Measurements from ENCODE around the gene PKDCC. TPM values are rescaled to one million over a fixed set of nuclear protein-coding genes. Genes with fewer than 3 reads are reported as not detected.

Gene PKDCC
- total RNA-seq, 2 experiments from 2014 or later, result not detected

GRCh38 chr2:42053791-42054701, 6.2 kb downstream of the PKDCC start:
- no peak for DNase-seq
- POLR2A ChIA-PET, result no interaction called here
- H3K4me1 Mint-ChIP-seq (ENCODE audit: low read depth), result no peaks in the 10 kb centered on the region
- no peak overlapping the region for H3K27ac Mint-ChIP-seq
- intact Hi-C loops (cut with micrococcal nuclease), result no loop called here
- no peaks in the 10 kb centered on the region for H3K9me3 Mint-ChIP-seq
- CTCF ChIA-PET, result no interaction called here
- peaks cover 24% of the 10 kb centered on the region for H3K27me3 Mint-ChIP-seq
- H3K36me3 Mint-ChIP-seq, result no peaks in the 10 kb centered on the region
- no peak overlapping the region for H3K4me3 Mint-ChIP-seq

DNA sequence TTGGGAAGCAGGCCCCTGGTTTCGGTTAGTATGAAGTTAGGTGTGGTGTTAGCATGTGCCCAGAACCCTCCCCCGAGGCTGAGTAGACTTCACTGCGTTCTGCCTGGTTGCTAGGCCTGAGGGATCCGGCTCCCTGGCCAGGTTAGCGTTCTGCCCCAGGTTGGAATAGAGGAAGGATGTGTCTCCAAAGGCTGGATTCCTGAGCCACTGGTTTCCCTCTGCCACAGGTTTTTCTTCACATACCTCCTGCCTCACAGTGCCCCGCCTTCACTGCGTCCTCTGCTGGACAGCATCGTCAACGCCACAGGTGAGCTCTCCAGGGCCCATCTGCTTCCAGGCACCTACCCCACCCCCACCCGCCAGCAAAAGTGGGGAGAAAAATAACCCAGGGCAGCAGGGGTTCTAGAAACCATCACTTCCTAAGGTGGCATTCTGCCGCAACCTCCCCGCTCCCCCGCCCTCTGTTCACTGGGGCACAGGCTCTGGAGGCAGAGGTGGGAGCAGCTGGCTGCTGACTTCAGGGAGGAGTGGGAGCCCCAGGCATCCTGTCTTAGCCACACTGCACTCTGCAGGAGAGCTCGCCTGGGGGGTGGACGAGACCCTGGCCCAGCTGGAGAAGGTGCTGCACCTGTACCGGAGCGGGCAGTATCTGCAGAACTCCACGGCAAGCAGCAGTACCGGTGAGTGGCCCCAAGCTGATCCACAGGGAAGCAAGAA, 7.1 kb downstream of the PKDCC start:
- H3K4me3 Mint-ChIP-seq, result no peak overlapping the region
- no peaks in the 10 kb centered on the region for H3K4me1 Mint-ChIP-seq (ENCODE audit: low read depth)
- no peaks in the 10 kb centered on the region for H3K9me3 Mint-ChIP-seq
- intact Hi-C loops (cut with micrococcal nuclease), result no loop called here
- ChIA-PET CTCF (no interaction called here), POLR2A (no interaction called here)
- DNase-seq, result no peak
- H3K36me3 Mint-ChIP-seq, result no peaks in the 10 kb centered on the region
- no peak overlapping the region for H3K27ac Mint-ChIP-seq
- H3K27me3 Mint-ChIP-seq, result peaks cover 18% of the 10 kb centered on the region

GRCh38 chr2:42055573-42056514, 8.0 kb downstream of the PKDCC start:
- Mint-ChIP-seq H3K4me1 (ENCODE audit: low read depth) (no peaks in the 10 kb centered on the region), H3K27ac (no peak overlapping the region), H3K36me3 (no peaks in the 10 kb centered on the region), H3K4me3 (no peak overlapping the region), H3K9me3 (no peaks in the 10 kb centered on the region), H3K27me3 (peaks cover 9% of the 10 kb centered on the region)
- POLR2A ChIA-PET, result no interaction called here
- intact Hi-C loops (cut with micrococcal nuclease), result no loop called here
- CTCF ChIA-PET, result no interaction called here
- DNase-seq, result no peak

GRCh38 chr2:42057159-42057901, 9.5 kb downstream of the PKDCC start:
- CTCF ChIA-PET, result no interaction called here

GRCh38 chr2:42057902-42058450, 10.2 kb downstream of the PKDCC start:
- no peak overlapping the region for H3K27ac Mint-ChIP-seq
- ChIA-PET CTCF (interaction anchor here (0.6 kb wide), 1 partner anchor 1169 kb away, joined by 3 read pairs; the partner anchor contains the start of gene ZFP36L2), POLR2A (no interaction called here)
- no peaks in the 10 kb centered on the region for H3K9me3 Mint-ChIP-seq
- no peak for DNase-seq
- H3K27me3 Mint-ChIP-seq, result peaks cover 2% of the 10 kb centered on the region
- intact Hi-C loops (cut with micrococcal nuclease), result no loop called here
- no peaks in the 10 kb centered on the region for H3K36me3 Mint-ChIP-seq
- no peaks in the 10 kb centered on the region for H3K4me1 Mint-ChIP-seq (ENCODE audit: low read depth)
- H3K4me3 Mint-ChIP-seq, result no peak overlapping the region

More at GRCh38 chr2:42057159-42057901, 9.5 kb downstream of the PKDCC start:
- POLR2A ChIA-PET, result no interaction called here
- Mint-ChIP-seq H3K36me3 (no peaks in the 10 kb centered on the region), H3K4me3 (no peak overlapping the region), H3K27me3 (peaks cover 2% of the 10 kb centered on the region), H3K9me3 (no peaks in the 10 kb centered on the region), H3K4me1 (ENCODE audit: low read depth) (no peaks in the 10 kb centered on the region), H3K27ac (no peak overlapping the region)
- no peak for DNase-seq
- intact Hi-C loops (cut with micrococcal nuclease), result no loop called here

GRCh38 chr2:42059261-42059898, 11.6 kb downstream of the PKDCC start:
- DNase-seq, result no peak
- ChIA-PET CTCF (no interaction called here), POLR2A (no interaction called here)
- H3K4me3 Mint-ChIP-seq, result no peak overlapping the region
- no peaks in the 10 kb centered on the region for H3K9me3 Mint-ChIP-seq
- H3K27me3 Mint-ChIP-seq, result peaks cover 2% of the 10 kb centered on the region
- H3K36me3 Mint-ChIP-seq, result no peaks in the 10 kb centered on the region
- intact Hi-C loops (cut with micrococcal nuclease), result no loop called here
- no peaks in the 10 kb centered on the region for H3K4me1 Mint-ChIP-seq (ENCODE audit: low read depth)
- H3K27ac Mint-ChIP-seq, result no peak overlapping the region

GRCh38 chr2:42060028-42060427, 12.2 kb downstream of the PKDCC start:
- no peak overlapping the region for H3K27ac Mint-ChIP-seq
- no peak for DNase-seq

DNA sequence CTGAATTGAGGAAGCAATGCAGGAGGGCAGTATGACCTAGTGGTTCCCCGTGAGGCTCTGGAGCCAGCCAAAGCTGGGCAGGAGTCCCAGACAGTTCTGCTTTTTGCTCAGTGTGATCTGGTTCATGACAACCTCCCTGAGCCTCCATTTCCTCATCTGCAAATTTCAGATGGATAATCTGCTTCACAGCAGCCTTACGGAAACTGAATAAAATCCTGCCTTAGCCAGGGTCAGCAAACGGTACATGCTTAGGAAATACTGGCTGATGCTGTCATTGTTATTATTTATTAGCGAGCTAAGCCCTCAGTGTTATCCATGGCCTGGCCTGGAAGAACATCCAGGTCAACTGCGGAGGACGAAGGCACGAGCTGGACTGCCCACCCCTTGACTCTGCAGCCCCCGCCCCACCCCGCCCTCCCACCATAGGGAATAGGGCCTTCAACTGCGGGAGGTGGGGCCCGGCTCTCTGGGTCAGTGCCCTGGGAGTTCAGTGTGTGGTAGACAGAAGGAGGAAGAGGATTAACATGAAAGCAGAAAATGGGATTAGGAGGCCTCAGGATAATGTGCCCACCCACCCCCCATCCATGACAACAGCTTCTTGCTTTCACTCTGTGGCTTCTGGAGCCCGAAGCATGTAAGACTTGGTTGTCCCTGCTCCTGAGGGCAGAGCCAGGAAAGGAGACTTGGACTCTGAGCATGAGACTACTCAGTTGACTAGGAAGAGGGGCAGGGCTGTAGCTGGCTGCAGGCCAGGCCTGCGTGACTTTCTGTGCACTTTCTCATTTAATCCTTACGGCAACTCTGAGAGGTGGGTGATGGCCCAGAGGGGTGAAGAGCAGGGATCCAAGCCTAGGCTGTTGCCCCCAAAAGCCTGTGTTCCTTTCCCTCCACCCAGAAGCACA, 13.1 kb downstream of the PKDCC start:
- CTCF ChIA-PET, result interaction anchor here (1.6 kb wide), 1 partner anchor 191 kb away, joined by 8 read pairs; no protein-coding TSS in a partner anchor
- Mint-ChIP-seq H3K27me3 (peaks cover 2% of the 10 kb centered on the region), H3K27ac (no peak overlapping the region), H3K4me3 (no peak overlapping the region), H3K9me3 (no peaks in the 10 kb centered on the region), H3K36me3 (no peaks in the 10 kb centered on the region), H3K4me1 (ENCODE audit: low read depth) (no peaks in the 10 kb centered on the region)
- intact Hi-C loops (cut with micrococcal nuclease), result no loop called here
- POLR2A ChIA-PET, result no interaction called here
- no peak for DNase-seq

More at GRCh38 chr2:42060028-42060427, 12.2 kb downstream of the PKDCC start:
- ChIA-PET CTCF (no interaction called here), POLR2A (no interaction called here)
- H3K4me3 Mint-ChIP-seq, result no peak overlapping the region
- no peaks in the 10 kb centered on the region for H3K4me1 Mint-ChIP-seq (ENCODE audit: low read depth)
- no peaks in the 10 kb centered on the region for H3K36me3 Mint-ChIP-seq
- H3K27me3 Mint-ChIP-seq, result peaks cover 2% of the 10 kb centered on the region
- intact Hi-C loops (cut with micrococcal nuclease), result no loop called here
- no peaks in the 10 kb centered on the region for H3K9me3 Mint-ChIP-seq

DNA sequence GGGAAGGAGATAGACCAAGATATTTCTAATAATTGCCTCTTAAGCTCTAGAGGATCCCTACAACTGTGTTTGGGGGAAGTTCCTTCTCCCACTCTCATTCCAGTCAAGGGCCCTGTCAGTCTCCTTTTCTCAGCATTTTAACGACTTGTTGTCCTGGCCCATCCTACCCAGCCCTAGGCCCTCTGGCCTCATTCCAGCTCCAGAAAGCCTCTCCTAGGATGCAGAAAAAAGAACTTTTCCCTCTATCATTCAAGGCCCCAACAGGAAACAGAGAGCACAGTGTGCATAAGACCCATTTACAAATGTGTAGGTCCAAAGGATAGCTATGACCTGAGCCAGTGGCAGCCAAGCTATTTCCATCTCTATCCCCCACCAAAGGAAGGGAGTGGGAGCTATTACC, 14.0 kb downstream of the PKDCC start:
- no peak overlapping the region for H3K4me3 Mint-ChIP-seq
- intact Hi-C loops (cut with micrococcal nuclease), result no loop called here
- H3K9me3 Mint-ChIP-seq, result no peaks in the 10 kb centered on the region
- DNase-seq, result no peak
- ChIA-PET POLR2A (no interaction called here), CTCF (interaction anchor here (1.6 kb wide), 1 partner anchor 192 kb away, joined by 8 read pairs; no protein-coding TSS in a partner anchor)
- H3K4me1 Mint-ChIP-seq (ENCODE audit: low read depth), result no peaks in the 10 kb centered on the region
- H3K27me3 Mint-ChIP-seq, result peaks cover 2% of the 10 kb centered on the region
- no peak overlapping the region for H3K27ac Mint-ChIP-seq
- no peaks in the 10 kb centered on the region for H3K36me3 Mint-ChIP-seq

GRCh38 chr2:42063431-42064171, 15.8 kb downstream of the PKDCC start:
- intact Hi-C loops (cut with micrococcal nuclease), result no loop called here
- CTCF ChIA-PET, result interaction anchor here (1.1 kb wide), 1 partner anchor 24 kb away, joined by 4 read pairs; no protein-coding TSS in a partner anchor
- DNase-seq, result no peak
- Mint-ChIP-seq H3K4me1 (ENCODE audit: low read depth) (no peaks in the 10 kb centered on the region), H3K27ac (no peak overlapping the region), H3K36me3 (no peaks in the 10 kb centered on the region), H3K4me3 (no peak overlapping the region), H3K9me3 (no peaks in the 10 kb centered on the region), H3K27me3 (peaks cover 5% of the 10 kb centered on the region)
- POLR2A ChIA-PET, result no interaction called here

Measured in activated CD4-positive, alpha-beta memory T cell treated with anti-CD3 and anti-CD28 coated beads for 36 hours (primary cell).